GM10248 (cell line): Measurements from ENCODE around the gene NAA60.

Source experiments
- CTCF ChIA-PET: fragments of 300-600 bp; sonication (Branson Sonifier 250); formaldehyde crosslinking; extraction: SDS; loops from one replicate; lab custom pipeline; 2021; ENCODE audit warnings: antibody characterized with exemption; lab: Yijun Ruan, JAX
- POLR2A ChIA-PET: fragments of 350-650 bp; sonication (Branson Sonifier 250); formaldehyde crosslinking; extraction: SDS; loops from one replicate; lab custom pipeline; 2020; ENCODE audit warnings: antibody characterized with exemption; lab: Yijun Ruan, JAX
- DNase-seq: peaks from one replicate; pipeline ENCODE4 v3.0.0; 2012; ENCODE audit errors: extremely low spot score
- CTCF ChIP-seq: IDR thresholded peaks from 2 replicates; pipeline ENCODE4 v1.5.1; 2012; ENCODE audit warnings: mild to moderate bottlenecking, low read depth; ENCODE audit errors: extremely low read depth, missing control alignments, control extremely low read depth

Gene NAA60

GRCh38 chr16:3460585-3460984 lies 17.1 kb downstream of the NAA60 start:
- CTCF ChIA-PET = no interaction called here
- no peak for DNase-seq
- POLR2A ChIA-PET = no interaction called here
- TF ChIP-seq CTCF = no peak

GRCh38 chr16:3461151-3461550 lies 17.7 kb downstream of the NAA60 start:
- DNase-seq = no peak
- ChIA-PET CTCF (no interaction called here), POLR2A (interaction anchor here (0.6 kb wide), 1 partner anchor 15 kb away, joined by 3 read pairs; no protein-coding TSS in a partner anchor)
- peak; percentile 30 for TF ChIP-seq CTCF

- POLR2A ChIA-PET = no interaction called here
- no peak for TF ChIP-seq CTCF
- DNase-seq = no peak
- CTCF ChIA-PET = no interaction called here
These were observed 21.8 kb downstream of the NAA60 start for GRCh38 chr16:3465301-3465700.

- no peak for TF ChIP-seq CTCF
- no peak for DNase-seq
- ChIA-PET CTCF (no interaction called here), POLR2A (no interaction called here)
These were observed 22.6 kb downstream of the NAA60 start for GRCh38 chr16:3465911-3466584.

GRCh38 chr16:3467182-3467581 lies 23.7 kb downstream of the NAA60 start:
- DNase-seq = no peak
- POLR2A ChIA-PET = no interaction called here
- TF ChIP-seq CTCF = no peak
- CTCF ChIA-PET = no interaction called here

- TF ChIP-seq CTCF = no peak
- ChIA-PET POLR2A (no interaction called here), CTCF (no interaction called here)
- no peak for DNase-seq
These were observed 24.4 kb downstream of the NAA60 start for GRCh38 chr16:3467921-3468320.
